HEK293 (cell line): ENCODE data around the gene ANO2.

Experiments used
- CTCF ChIA-PET: fragments of 350-600 bp; formaldehyde crosslinking; extraction: SDS; loops from one replicate; lab custom pipeline; 2021; ENCODE audit warnings: antibody characterized with exemption; lab: Yijun Ruan, JAX
- POLR2A ChIA-PET: fragments of 300-600 bp; formaldehyde crosslinking; extraction: SDS; loops from one replicate; lab custom pipeline; 2020; ENCODE audit warnings: antibody characterized with exemption, inconsistent platforms; lab: Yijun Ruan, JAX
- H3K27ac ChIP-seq: fragments of 200-500 bp; sonication (Bioruptor generic); 2 replicates; pipeline ENCODE4 v1.5.1; 2014; ENCODE audit warnings: low read depth, low read length, control low read depth, inconsistent platforms; ENCODE audit errors: extremely low read depth
- H3K36me3 ChIP-seq, 2 experiments: fragments of 200-500 bp in 1 of 2; sonication (Bioruptor generic) in 1 of 2; 1 replicate in 1 of 2; 2 replicates in 1 of 2; pipeline ENCODE4 v1.5.1; 2014 to 2017; ENCODE audit warnings: inconsistent platforms in 2 of 2, low read length in 2 of 2; ENCODE audit not compliant: control insufficient read depth in 2 of 2, insufficient read depth in 1 of 2
- H3K4me1 ChIP-seq: fragments of 200-500 bp; sonication (Bioruptor generic); 2 replicates; pipeline ENCODE4 v1.5.1; 2014; ENCODE audit warnings: mild to moderate bottlenecking, low read length, inconsistent platforms; ENCODE audit not compliant: control insufficient read depth, insufficient read depth
- H3K4me3 ChIP-seq: 2 replicates; pipeline ENCODE4 v1.5.1; 2011; ENCODE audit warnings: low read depth, mild to moderate bottlenecking, control low read depth, low read length, moderate library complexity
- H3K9me3 ChIP-seq: fragments of 200-500 bp; sonication (Bioruptor generic); 2 replicates; pipeline ENCODE4 v1.5.1; 2014; ENCODE audit warnings: low read depth, low read length, inconsistent platforms; ENCODE audit not compliant: control insufficient read depth, insufficient read depth
- EGR2 ChIP-seq: fragments of 450-650 bp; formaldehyde crosslinking; IDR thresholded peaks from 2 replicates; pipeline ENCODE4 v1.5.1; 2016; ENCODE audit warnings: low read depth, missing biosample characterization, missing genetic modification characterization
- HOXA7 ChIP-seq: sonication (generic); formaldehyde crosslinking; IDR thresholded peaks from 2 replicates; pipeline ENCODE4 v1.8.1; 2022; ENCODE audit warnings: missing genetic modification reagents, borderline replicate concordance
- IKZF3 ChIP-seq: fragments of 450-650 bp; IDR thresholded peaks from 2 replicates; pipeline ENCODE4 v1.5.0; 2018; ENCODE audit warnings: missing biosample characterization, mild to moderate bottlenecking, missing genetic modification characterization, moderate library complexity
- KLF16 ChIP-seq: fragments of 450-650 bp; formaldehyde crosslinking; IDR thresholded peaks from 2 replicates; pipeline ENCODE4 v1.5.1; 2017; ENCODE audit warnings: missing biosample characterization, missing genetic modification characterization
- KLF8 ChIP-seq: fragments of 450-650 bp; formaldehyde crosslinking; IDR thresholded peaks from 2 replicates; pipeline ENCODE4 v1.5.1; 2016; ENCODE audit warnings: missing biosample characterization, missing genetic modification characterization
- REST ChIP-seq: fragments of 450-650 bp; formaldehyde crosslinking; IDR thresholded peaks from 2 replicates; pipeline ENCODE4 v1.5.1; 2016; ENCODE audit warnings: missing biosample characterization, missing genetic modification characterization
- SCRT2 ChIP-seq: fragments of 450-650 bp; formaldehyde crosslinking; IDR thresholded peaks from 2 replicates; pipeline ENCODE4 v1.5.1; 2016; ENCODE audit warnings: missing biosample characterization, missing genetic modification characterization
- SP3 ChIP-seq: fragments of 450-650 bp; formaldehyde crosslinking; IDR thresholded peaks from 2 replicates; pipeline ENCODE4 v1.5.1; 2016; ENCODE audit warnings: missing biosample characterization, missing genetic modification characterization
- WT1 ChIP-seq: fragments of 450-650 bp; formaldehyde crosslinking; IDR thresholded peaks from 2 replicates; pipeline ENCODE4 v1.5.1; 2016; ENCODE audit warnings: missing biosample characterization, missing genetic modification characterization
- ZBTB7A ChIP-seq: fragments of 450-650 bp; formaldehyde crosslinking; IDR thresholded peaks from 2 replicates; pipeline ENCODE4 v1.5.1; 2016; ENCODE audit warnings: low read depth, missing biosample characterization, missing genetic modification characterization
- ZFHX2 ChIP-seq: fragments of 450-650 bp; formaldehyde crosslinking; conservative IDR thresholded peaks from 2 replicates; pipeline ENCODE4 v1.5.1; 2016; ENCODE audit warnings: missing biosample characterization, missing genetic modification characterization
- ZNF155 ChIP-seq: fragments of 450-650 bp; formaldehyde crosslinking; IDR thresholded peaks from 2 replicates; pipeline ENCODE4 v1.5.1; 2016; ENCODE audit warnings: missing biosample characterization, missing genetic modification characterization
- ZNF214 ChIP-seq: fragments of 450-650 bp; formaldehyde crosslinking; IDR thresholded peaks from 2 replicates; pipeline ENCODE4 v1.5.1; 2017; ENCODE audit warnings: missing biosample characterization, mild to moderate bottlenecking, missing genetic modification characterization, borderline replicate concordance
- ZNF23 ChIP-seq: fragments of 450-650 bp; formaldehyde crosslinking; IDR thresholded peaks from 2 replicates; pipeline ENCODE4 v1.5.1; 2016; ENCODE audit warnings: missing biosample characterization, missing genetic modification characterization, borderline replicate concordance
- ZNF248 ChIP-seq: fragments of 450-650 bp; formaldehyde crosslinking; IDR thresholded peaks from 2 replicates; pipeline ENCODE4 v1.5.1; 2017; ENCODE audit warnings: missing biosample characterization, missing genetic modification characterization
- ZNF311 ChIP-seq: fragments of 450-650 bp; formaldehyde crosslinking; IDR thresholded peaks from 2 replicates; pipeline ENCODE4 v1.5.1; 2017; ENCODE audit warnings: missing biosample characterization, missing genetic modification characterization, borderline replicate concordance
- ZNF37A ChIP-seq: fragments of 450-650 bp; IDR thresholded peaks from 2 replicates; pipeline ENCODE4 v1.5.1; 2018; ENCODE audit warnings: missing biosample characterization, missing genetic modification characterization
- ZNF391 ChIP-seq: fragments of 450-650 bp; formaldehyde crosslinking; IDR thresholded peaks from 2 replicates; pipeline ENCODE4 v1.5.1; 2016; ENCODE audit warnings: low read depth, missing biosample characterization, missing genetic modification characterization, borderline replicate concordance
- ZNF416 ChIP-seq: fragments of 450-650 bp; formaldehyde crosslinking; IDR thresholded peaks from 2 replicates; pipeline ENCODE4 v1.5.1; 2016; ENCODE audit warnings: missing biosample characterization, missing genetic modification characterization
- ZNF510 ChIP-seq: fragments of 450-650 bp; formaldehyde crosslinking; IDR thresholded peaks from 2 replicates; pipeline ENCODE4 v1.5.1; 2018; ENCODE audit warnings: mild to moderate bottlenecking, missing genetic modification characterization, missing biosample characterization; ENCODE audit not compliant: insufficient replicate concordance
- ZNF529 ChIP-seq: fragments of 450-650 bp; formaldehyde crosslinking; IDR thresholded peaks from 2 replicates; pipeline ENCODE4 v1.5.1; 2017; ENCODE audit warnings: missing genetic modification characterization, missing biosample characterization; ENCODE audit not compliant: insufficient replicate concordance
- ZNF660 ChIP-seq: fragments of 450-650 bp; IDR thresholded peaks from 2 replicates; pipeline ENCODE4 v1.5.1; 2018; ENCODE audit warnings: missing biosample characterization, mild to moderate bottlenecking, missing genetic modification characterization
- ZNF664 ChIP-seq: fragments of 450-650 bp; formaldehyde crosslinking; IDR thresholded peaks from 2 replicates; pipeline ENCODE4 v1.5.1; 2016; ENCODE audit warnings: missing biosample characterization, missing genetic modification characterization
- ZNF677 ChIP-seq: fragments of 450-650 bp; IDR thresholded peaks from 2 replicates; pipeline ENCODE4 v1.5.0; 2018; ENCODE audit warnings: missing biosample characterization, mild to moderate bottlenecking, missing genetic modification characterization, moderate library complexity
- ZNF785 ChIP-seq: fragments of 450-650 bp; formaldehyde crosslinking; IDR thresholded peaks from 2 replicates; pipeline ENCODE4 v1.5.1; 2016; ENCODE audit warnings: missing biosample characterization, missing genetic modification characterization
- ZNF837 ChIP-seq: fragments of 450-650 bp; formaldehyde crosslinking; IDR thresholded peaks from 2 replicates; pipeline ENCODE4 v1.5.1; 2016; ENCODE audit warnings: missing biosample characterization, missing genetic modification characterization
- TF ChIP-seq, protein P1 (sequence below): fragments of 450-650 bp; IDR thresholded peaks from 2 replicates; pipeline ENCODE4 v1.5.1; 2018; ENCODE audit warnings: missing biosample characterization, missing genetic modification characterization
- TF ChIP-seq, protein P2 (sequence below): fragments of 450-650 bp; formaldehyde crosslinking; IDR thresholded peaks from 2 replicates; pipeline ENCODE4 v1.5.1; 2016; ENCODE audit warnings: missing biosample characterization, missing genetic modification characterization

ANO2 gene

GRCh38 chr12:5915511-5915910 is 29.5 kb downstream of the ANO2 start:
- Histone ChIP-seq H3K4me3 (no peak overlapping the region), H3K27ac (no peak overlapping the region), H3K36me3 (no peaks in the 10 kb centered on the region), H3K9me3 (no peaks in the 10 kb centered on the region), H3K4me1 (no peaks in the 10 kb centered on the region)
- CTCF ChIA-PET = interaction anchor here (0.7 kb wide), 1 partner anchor 122 kb away, joined by 3 read pairs; no protein-coding TSS in a partner anchor
- no peak for TF ChIP-seq ZNF529
- no peak for TF ChIP-seq KLF8 (tag by site-specific recombination)
- no peak for TF ChIP-seq WT1
- no peak for TF ChIP-seq ZNF311
- no peak for TF ChIP-seq ZNF785
- TF ChIP-seq ZNF416 (tag by site-specific recombination) = no peak
- TF ChIP-seq ZNF677 = no peak
- TF ChIP-seq ZNF664 = no peak
- no peak for TF ChIP-seq ZNF37A
- no peak for TF ChIP-seq ZNF510 (tag by site-specific recombination)
- no peak for TF ChIP-seq ZNF837
- TF ChIP-seq SP3 = no peak
- POLR2A ChIA-PET = no interaction called here

GRCh38 chr12:5914387-5915149 is 30.5 kb downstream of the ANO2 start:
- H3K36me3 ChIP-seq = no peaks in the 10 kb centered on the region
- no peaks in the 10 kb centered on the region for H3K9me3 ChIP-seq
- H3K4me3 ChIP-seq = no peak overlapping the region
- ChIA-PET CTCF (interaction anchor here (0.5 to 2.0 kb wide), 8 partner anchors 12 to 125 kb away, joined by 3 to 5 read pairs (median 4); no protein-coding TSS in a partner anchor), POLR2A (no interaction called here)
- TF ChIP-seq ZNF664 (no peak), IKZF3 (tag by site-specific recombination) (no peak), ZFHX2 (tag by site-specific recombination) (peak; percentile 54), EGR2 (peak; percentile 78), KLF16 (no peak), ZBTB7A (tag by site-specific recombination) (no peak), HOXA7 (no peak), ZNF23 (no peak), SCRT2 (tag by site-specific recombination) (0 out of 2 replicates have a peak, but pooled peaks have one; percentile 32), ZNF391 (tag by site-specific recombination) (no peak)
- TF ChIP-seq, protein P1, sequence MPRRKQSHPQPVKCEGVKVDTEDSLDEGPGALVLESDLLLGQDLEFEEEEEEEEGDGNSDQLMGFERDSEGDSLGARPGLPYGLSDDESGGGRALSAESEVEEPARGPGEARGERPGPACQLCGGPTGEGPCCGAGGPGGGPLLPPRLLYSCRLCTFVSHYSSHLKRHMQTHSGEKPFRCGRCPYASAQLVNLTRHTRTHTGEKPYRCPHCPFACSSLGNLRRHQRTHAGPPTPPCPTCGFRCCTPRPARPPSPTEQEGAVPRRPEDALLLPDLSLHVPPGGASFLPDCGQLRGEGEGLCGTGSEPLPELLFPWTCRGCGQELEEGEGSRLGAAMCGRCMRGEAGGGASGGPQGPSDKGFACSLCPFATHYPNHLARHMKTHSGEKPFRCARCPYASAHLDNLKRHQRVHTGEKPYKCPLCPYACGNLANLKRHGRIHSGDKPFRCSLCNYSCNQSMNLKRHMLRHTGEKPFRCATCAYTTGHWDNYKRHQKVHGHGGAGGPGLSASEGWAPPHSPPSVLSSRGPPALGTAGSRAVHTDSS (tag by site-specific recombination) = no peak
- TF ChIP-seq, protein P2, sequence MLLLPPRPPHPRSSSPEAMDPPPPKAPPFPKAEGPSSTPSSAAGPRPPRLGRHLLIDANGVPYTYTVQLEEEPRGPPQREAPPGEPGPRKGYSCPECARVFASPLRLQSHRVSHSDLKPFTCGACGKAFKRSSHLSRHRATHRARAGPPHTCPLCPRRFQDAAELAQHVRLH = no peak
- H3K4me1 ChIP-seq = no peaks in the 10 kb centered on the region
- H3K27ac ChIP-seq = no peak overlapping the region

DNA sequence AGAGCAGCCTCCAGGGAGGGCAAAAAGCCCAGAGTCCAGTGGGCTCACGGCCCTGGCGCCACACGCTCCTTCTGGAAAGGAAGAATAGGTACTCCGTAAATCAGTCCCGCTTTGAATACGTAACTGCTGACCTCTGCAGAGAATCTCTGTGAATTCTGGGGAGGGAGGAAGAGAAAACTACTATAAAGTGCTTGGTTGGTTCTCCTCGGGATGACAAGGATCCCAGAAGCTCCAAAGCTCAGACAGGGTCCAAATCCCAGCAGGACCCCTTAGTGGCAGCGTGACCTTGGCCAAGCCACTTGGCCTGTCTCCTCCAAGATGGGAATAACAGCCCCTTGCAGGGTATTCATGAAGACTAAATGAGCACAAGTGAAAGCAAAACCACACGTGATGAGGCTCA is 31.7 kb downstream of the ANO2 start:
- no peak overlapping the region for H3K27ac ChIP-seq
- no peak for TF ChIP-seq ZNF391 (tag by site-specific recombination)
- TF ChIP-seq ZNF660 = no peak
- TF ChIP-seq REST (tag by site-specific recombination) = no peak
- no peak for TF ChIP-seq ZNF155 (tag by site-specific recombination)
- TF ChIP-seq ZNF248 (tag by site-specific recombination) = no peak
- TF ChIP-seq ZNF837 = no peak
- TF ChIP-seq ZNF214 = no peak

More for the DNA sequence above, 31.7 kb downstream of the ANO2 start:
- no peaks in the 10 kb centered on the region for H3K4me1 ChIP-seq
- ChIA-PET CTCF (interaction anchor here (1.0 to 2.0 kb wide), 4 partner anchors 11 to 126 kb away, joined by 3 to 5 read pairs (median 4); no protein-coding TSS in a partner anchor), POLR2A (no interaction called here)
- H3K36me3 ChIP-seq = no peaks in the 10 kb centered on the region
- H3K4me3 ChIP-seq = no peak overlapping the region
- H3K9me3 ChIP-seq = no peaks in the 10 kb centered on the region
